NCI-H524 (cell line): ENCODE results near the gene C2orf69.
"Not testable (repeated sequence)": the region's sequence is repeated elsewhere in the genome, so short reads cannot be mapped to it uniquely, and the experiment has no call there.

Experiments used
- DNase-seq, 2 experiments: peaks; one replicate each; lab custom pipeline; 2025; lab: John Stamatoyannopoulos, UW

Gene C2orf69

GRCh38 chr2:199911052-199911876 is at the start of gene C2orf69:
TSS of gene C2orf69 (plus strand) at chr2:199911293. CDS start at chr2:199911439, 146 bp downstream.
- DNase-seq, result peak; percentile 97

- DNase-seq, result no peak
Measured at GRCh38 chr2:199862788-199863187, 48.3 kb upstream of the C2orf69 start.

GRCh38 chr2:199865905-199866304 is 45.2 kb upstream of the C2orf69 start:
- no peak for DNase-seq

GRCh38 chr2:199868431-199869226 is 42.5 kb upstream of the C2orf69 start:
- DNase-seq, result no peak

- no peak for DNase-seq
Measured at GRCh38 chr2:199869227-199869541, 41.9 kb upstream of the C2orf69 start.

GRCh38 chr2:199869653-199870052 is 41.4 kb upstream of the C2orf69 start:
- DNase-seq, result no peak

- no peak for DNase-seq
Measured at GRCh38 chr2:199870581-199870980, 40.5 kb upstream of the C2orf69 start.

GRCh38 chr2:199874209-199874608 is 36.9 kb upstream of the C2orf69 start:
- no peak for DNase-seq

- DNase-seq, result no peak
Measured at GRCh38 chr2:199875400-199875799, 35.7 kb upstream of the C2orf69 start.

- DNase-seq, result no peak
Measured at GRCh38 chr2:199882667-199883066, 28.4 kb upstream of the C2orf69 start.

GRCh38 chr2:199883474-199884212 is 27.4 kb upstream of the C2orf69 start:
- DNase-seq, result peak in 1 of 2 experiments; percentile 20

- DNase-seq, result no peak
Measured at GRCh38 chr2:199895406-199895805, 15.7 kb upstream of the C2orf69 start.

GRCh38 chr2:199896617-199897016 is 14.5 kb upstream of the C2orf69 start:
- DNase-seq, result no peak

GRCh38 chr2:199901942-199902341 is 9.2 kb upstream of the C2orf69 start:
- DNase-seq, result no peak

GRCh38 chr2:199902486-199903110 is 8.5 kb upstream of the C2orf69 start:
- no peak for DNase-seq

GRCh38 chr2:199903111-199903510 is 8.0 kb upstream of the C2orf69 start:
- DNase-seq, result no peak

GRCh38 chr2:199907008-199907714 is 3.9 kb upstream of the C2orf69 start:
- DNase-seq, result no peak

GRCh38 chr2:199910338-199911051 is 598 bp upstream of the C2orf69 start:
- DNase-seq, result no peak

GRCh38 chr2:199911877-199912161 is 726 bp downstream of the C2orf69 start:
- DNase-seq, result peak in 1 of 2 experiments; percentile 67

GRCh38 chr2:199912553-199913114 is 1.5 kb downstream of the C2orf69 start:
- not testable (repeated sequence) for DNase-seq
